K562 (cell line): ENCODE measurements around the gene GABRR3. TPM values are rescaled to one million over a fixed set of nuclear protein-coding genes. Genes with fewer than 3 reads are reported as not detected.
A peak's percentile ranks its signal among the peaks of the same experiment; 100 is the strongest.

Source experiments
- ATAC-seq: fragments of 200-7000 bp; cut with Tn5 transposase; 3 replicates; pipeline ENCODE4 v1.9.1; 2020; ENCODE audit warnings: moderate library complexity
- BruUV-seq: library from RNA; stranded (reverse); fragments of 400-500 nt; replicated peaks from 2 replicates; lab custom pipeline; 2021; lab: Mats Ljungman, UMichigan
- CTCF ChIA-PET: fragments of 300-600 bp; formaldehyde crosslinking; extraction: SDS; loops from one replicate; lab custom pipeline; 2021; ENCODE audit warnings: low intra/inter-chr PET ratio; lab: Yijun Ruan, JAX
- POLR2A ChIA-PET: fragments of 300-600, 350-650 bp; sonication (Branson Sonifier 250); formaldehyde crosslinking; extraction: SDS; loops from one replicate; lab custom pipeline; 2021; ENCODE audit warnings: antibody characterized with exemption, inconsistent platforms; lab: Yijun Ruan, JAX
- DNase-seq, 4 experiments: peaks; one replicate each; pipeline versions ENCODE4 v3.0.0 to v3.0.0-alpha.2; 2011 to 2018; ENCODE audit warnings: low spot score in 3 of 4, mixed read lengths in 3 of 4; ENCODE audit errors: extremely low read depth in 1 of 4
- FAIRE-seq: peaks from 2 replicates; lab custom pipeline; 2011; peaks lifted over from hg19 to GRCh38; lab: Jason Lieb, UNC
- H2AFZ ChIP-seq: 2 replicates; pipeline ENCODE4 v1.6.0; 2011; ENCODE audit warnings: low read depth, low read length, control low read depth, inconsistent platforms
- H3K27ac ChIP-seq: fragments of 200-600 bp; 3 replicates; pipeline ENCODE4 v1.8.0; 2011; ENCODE audit warnings: low read depth, mild to moderate bottlenecking, control low read depth, inconsistent platforms, low read length, moderate library complexity, mixed read lengths; ENCODE audit errors: extremely low read depth
- H3K27me3 ChIP-seq, 2 experiments: fragments of 300-600 bp in 1 of 2; 2 replicates in 1 of 2; 3 replicates in 1 of 2; pipeline versions ENCODE4 v1.6.0 to v1.8.0; 2011; ENCODE audit warnings: inconsistent platforms in 2 of 2, low read length in 2 of 2, mild to moderate bottlenecking in 1 of 2, mixed read lengths in 1 of 2, moderate library complexity in 1 of 2; ENCODE audit not compliant: control insufficient read depth in 2 of 2, insufficient read depth in 2 of 2
- H3K36me3 ChIP-seq: fragments of 300-600 bp; 3 replicates; pipeline ENCODE4 v1.8.0; 2011; ENCODE audit warnings: mild to moderate bottlenecking, low read length, inconsistent platforms; ENCODE audit not compliant: control insufficient read depth, insufficient read depth
- H3K4me1 ChIP-seq, 2 experiments: fragments of 200-600 bp in 1 of 2; replicated peaks in 1 of 2; 2 replicates in 1 of 2; 3 replicates in 1 of 2; pipeline versions ENCODE4 v1.5.1 to v1.8.0; 2011; ENCODE audit warnings: inconsistent platforms in 2 of 2, low read length in 2 of 2, mild to moderate bottlenecking in 1 of 2, mixed read lengths in 1 of 2, moderate library complexity in 1 of 2; ENCODE audit not compliant: control insufficient read depth in 2 of 2, insufficient read depth in 2 of 2
- H3K4me2 ChIP-seq: 2 replicates; pipeline ENCODE4 v1.6.1; 2011; ENCODE audit warnings: low read length, control low read depth, inconsistent platforms, mixed read lengths; ENCODE audit not compliant: insufficient read depth
- H3K4me3 ChIP-seq: fragments of 200-600 bp; sonication (generic), shearing (Covaris generic); 2 replicates; pipeline ENCODE4 v1.5.1; 2016; ENCODE audit warnings: control low read depth, inconsistent platforms
- H3K79me2 ChIP-seq: fragments of 200-600 bp; 3 replicates; pipeline ENCODE4 v1.8.0; 2011; ENCODE audit warnings: low read length, inconsistent platforms; ENCODE audit not compliant: control insufficient read depth, insufficient read depth
- H3K9ac ChIP-seq, 2 experiments: 2 replicates each; pipeline versions ENCODE4 v1.6.0 to v1.6.1; 2011; ENCODE audit warnings: low read depth in 2 of 2, low read length in 2 of 2, control low read depth in 1 of 2, inconsistent platforms in 1 of 2, mild to moderate bottlenecking in 1 of 2, mixed read lengths in 1 of 2; ENCODE audit not compliant: insufficient read depth in 1 of 2
- H3K9me1 ChIP-seq: one replicate; pipeline ENCODE4 v1.6.0; 2011; ENCODE audit warnings: inconsistent platforms, mild to moderate bottlenecking, low read length, moderate library complexity; ENCODE audit not compliant: control insufficient read depth, insufficient read depth
- H3K9me3 ChIP-seq: replicated peaks from 2 replicates; pipeline ENCODE4 v1.5.1; 2011; ENCODE audit warnings: low read depth, low read length, inconsistent platforms; ENCODE audit not compliant: control insufficient read depth, insufficient read depth
- H4K20me1 ChIP-seq: replicated peaks from 2 replicates; pipeline ENCODE4 v1.6.1; 2011; ENCODE audit warnings: low read length, inconsistent platforms, mixed read lengths; ENCODE audit not compliant: control insufficient read depth, insufficient read depth
- BRD4 ChIP-seq: fragments of 200-600 bp; sonication (generic); IDR thresholded peaks from 2 replicates; pipeline ENCODE4 v1.6.1; 2017; ENCODE audit warnings: inconsistent platforms
- HDAC1 ChIP-seq, 2 experiments: fragments of 450-650 bp; IDR thresholded peaks; 2 replicates each; pipeline ENCODE4 v1.6.1; 2016 to 2017; ENCODE audit warnings: inconsistent platforms in 1 of 2, mild to moderate bottlenecking in 1 of 2, moderate library complexity in 1 of 2
- ZC3H11A ChIP-seq: IDR thresholded peaks from 2 replicates; pipeline ENCODE4 v1.6.1; 2012; ENCODE audit warnings: low read depth, low read length, improper control_type of control experiment
- ZNF79 ChIP-seq: fragments of 250-450 bp; sonication (Bioruptor Pico); IDR thresholded peaks from 2 replicates; pipeline ENCODE4 v1.4.0; 2020; ENCODE audit warnings: low read depth, mild to moderate bottlenecking, moderate library complexity
- WGBS: fragments of 100-300 bp; shearing (Covaris generic); methylation state at CpG from one replicate; pipeline ENCODE4 v1.1.6; 2016; ENCODE audit warnings: low coverage, mixed read lengths; ENCODE audit not compliant: insufficient coverage; ENCODE audit errors: missing lambda C conversion rate; 5-methylcytosine and 5-hydroxymethylcytosine counted together
- in situ Hi-C: fragments of 300-500 bp; cut with MboI; formaldehyde crosslinking; loops from 4 replicates; pipeline ENCODE4 v1.15.0; 2018; ENCODE audit warnings: inconsistent platforms, mixed read lengths
- intact Hi-C: fragments of 100-400 bp; cut with micrococcal nuclease; formaldehyde crosslinking; loops from 2 replicates; pipeline ENCODE4 v1.14.2; 2022
- polyA plus RNA-seq, 8 experiments: library from polyadenylated mRNA; depleted of rRNA in 4 of 8; stranded (reverse) in 5 of 8; unstranded in 3 of 8; fragments of >200 nt; fragmentation: Nextera tagmentation in 2 of 8; fragmentation: Illumina TruSeq in 1 of 8; extraction: Ambion mirVana in 2 of 8; extraction: Trizol in 1 of 8; gene quantifications; 2 replicates each; pipeline versions ENCODE4 v1.2.1 to v1.2.3, GENCODE V29; 2011 to 2014; ENCODE audit warnings: inconsistent platforms in 1 of 8, missing spikeins in 1 of 8
- total RNA-seq, 7 experiments: library from RNA; depleted of rRNA in 6 of 7; stranded (reverse); fragments of >200 nt in 6 of 7; fragmentation: Illumina TruSeq in 2 of 7; extraction: Trizol in 2 of 7; gene quantifications; 2 replicates each; pipeline versions ENCODE4 v1.2.1 to v1.2.3, GENCODE V29; 2011 to 2021; ENCODE audit warnings: low replicate concordance in 1 of 7
- TF ChIP-seq, protein P1 (sequence below): fragments of 250-450 bp; sonication (Bioruptor Pico); IDR thresholded peaks from 2 replicates; pipeline ENCODE4 v1.5.0; 2022; ENCODE audit warnings: mild to moderate bottlenecking
- TF ChIP-seq, protein P2 (sequence below): fragments of 250-450 bp; sonication (Bioruptor Pico); IDR thresholded peaks from 2 replicates; pipeline ENCODE4 v1.4.0; 2020; ENCODE audit warnings: borderline replicate concordance
- TF ChIP-seq, protein P3 (sequence below): fragments of 250-450 bp; sonication (Bioruptor Pico); IDR thresholded peaks from 2 replicates; pipeline ENCODE4 v1.5.0; 2020; ENCODE audit warnings: mild to moderate bottlenecking

The GABRR3 gene
- total and polyA plus RNA-seq, 9 of the 15 experiments (the other 6 are each of a cell fraction or from before 2014, with no cell fraction given): not detected

DNA sequence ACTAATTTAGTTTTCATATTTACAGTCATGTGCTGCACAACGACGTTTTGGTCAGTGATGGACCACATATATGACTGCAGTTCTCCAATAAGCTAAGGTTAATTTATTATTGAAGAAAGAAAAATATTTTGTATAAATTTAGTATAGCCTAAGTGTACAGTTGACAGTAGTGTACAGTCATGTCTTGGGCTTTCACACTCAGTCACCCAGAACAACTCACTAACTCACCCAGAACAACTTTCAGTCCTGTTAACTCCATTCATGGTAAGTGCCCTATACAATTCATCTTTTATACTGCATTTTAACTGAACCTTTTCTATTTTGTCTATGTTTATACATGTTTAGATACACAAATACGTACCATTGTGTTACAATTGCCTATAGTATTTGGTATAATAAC, 3.8 kb upstream of the GABRR3 start:
- CTCF ChIA-PET: interaction anchor here (0.8 to 1.9 kb wide), 7 partner anchors 36 to 1648 kb away, joined by 3 to 13 read pairs (median 3); no protein-coding TSS in a partner anchor
- Histone ChIP-seq H3K4me3 (no peak overlapping the region), H3K27me3 (no peaks in the 10 kb centered on the region), H3K9me1 (no peaks in the 10 kb centered on the region)
- no peak for ATAC-seq
- TF ChIP-seq BRD4 (no peak), ZC3H11A (no peak), ZNF79 (CRISPR knock-in tag) (no peak), HDAC1 (IDR thresholded peaks at IDR 0.05) (no peak)
- TF ChIP-seq, protein P1, sequence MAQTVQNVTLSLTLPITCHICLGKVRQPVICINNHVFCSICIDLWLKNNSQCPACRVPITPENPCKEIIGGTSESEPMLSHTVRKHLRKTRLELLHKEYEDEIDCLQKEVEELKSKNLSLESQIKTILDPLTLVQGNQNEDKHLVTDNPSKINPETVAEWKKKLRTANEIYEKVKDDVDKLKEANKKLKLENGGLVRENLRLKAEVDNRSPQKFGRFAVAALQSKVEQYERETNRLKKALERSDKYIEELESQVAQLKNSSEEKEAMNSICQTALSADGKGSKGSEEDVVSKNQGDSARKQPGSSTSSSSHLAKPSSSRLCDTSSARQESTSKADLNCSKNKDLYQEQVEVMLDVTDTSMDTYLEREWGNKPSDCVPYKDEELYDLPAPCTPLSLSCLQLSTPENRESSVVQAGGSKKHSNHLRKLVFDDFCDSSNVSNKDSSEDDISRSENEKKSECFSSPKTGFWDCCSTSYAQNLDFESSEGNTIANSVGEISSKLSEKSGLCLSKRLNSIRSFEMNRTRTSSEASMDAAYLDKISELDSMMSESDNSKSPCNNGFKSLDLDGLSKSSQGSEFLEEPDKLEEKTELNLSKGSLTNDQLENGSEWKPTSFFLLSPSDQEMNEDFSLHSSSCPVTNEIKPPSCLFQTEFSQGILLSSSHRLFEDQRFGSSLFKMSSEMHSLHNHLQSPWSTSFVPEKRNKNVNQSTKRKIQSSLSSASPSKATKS (CRISPR knock-in tag): no peak
- TF ChIP-seq, protein P2, sequence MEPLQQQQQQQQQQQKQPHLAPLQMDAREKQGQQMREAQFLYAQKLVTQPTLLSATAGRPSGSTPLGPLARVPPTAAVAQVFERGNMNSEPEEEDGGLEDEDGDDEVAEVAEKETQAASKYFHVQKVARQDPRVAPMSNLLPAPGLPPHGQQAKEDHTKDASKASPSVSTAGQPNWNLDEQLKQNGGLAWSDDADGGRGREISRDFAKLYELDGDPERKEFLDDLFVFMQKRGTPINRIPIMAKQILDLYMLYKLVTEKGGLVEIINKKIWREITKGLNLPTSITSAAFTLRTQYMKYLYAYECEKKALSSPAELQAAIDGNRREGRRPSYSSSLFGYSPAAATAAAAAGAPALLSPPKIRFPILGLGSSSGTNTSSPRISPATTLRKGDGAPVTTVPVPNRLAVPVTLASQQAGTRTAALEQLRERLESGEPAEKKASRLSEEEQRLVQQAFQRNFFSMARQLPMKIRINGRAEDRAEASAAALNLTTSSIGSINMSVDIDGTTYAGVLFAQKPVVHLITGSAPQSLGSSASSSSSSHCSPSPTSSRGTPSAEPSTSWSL: no peak
- TF ChIP-seq, protein P3, sequence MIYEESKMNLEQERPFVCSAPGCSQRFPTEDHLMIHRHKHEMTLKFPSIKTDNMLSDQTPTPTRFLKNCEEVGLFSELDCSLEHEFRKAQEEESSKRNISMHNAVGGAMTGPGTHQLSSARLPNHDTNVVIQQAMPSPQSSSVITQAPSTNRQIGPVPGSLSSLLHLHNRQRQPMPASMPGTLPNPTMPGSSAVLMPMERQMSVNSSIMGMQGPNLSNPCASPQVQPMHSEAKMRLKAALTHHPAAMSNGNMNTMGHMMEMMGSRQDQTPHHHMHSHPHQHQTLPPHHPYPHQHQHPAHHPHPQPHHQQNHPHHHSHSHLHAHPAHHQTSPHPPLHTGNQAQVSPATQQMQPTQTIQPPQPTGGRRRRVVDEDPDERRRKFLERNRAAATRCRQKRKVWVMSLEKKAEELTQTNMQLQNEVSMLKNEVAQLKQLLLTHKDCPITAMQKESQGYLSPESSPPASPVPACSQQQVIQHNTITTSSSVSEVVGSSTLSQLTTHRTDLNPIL (CRISPR knock-in tag): no peak
- TF ChIP-seq, all 486 proteins: peak for 0
- no peaks in the 10 kb centered on the region for H3K36me3 ChIP-seq
- H3K9me3 ChIP-seq: no peaks in the 10 kb centered on the region
- no peaks in the 10 kb centered on the region for H3K79me2 ChIP-seq
- 0% methylated on average over 3 of the region's 3 CpGs for WGBS
- H3K4me1 ChIP-seq: no peaks in the 10 kb centered on the region
- intact Hi-C loops (loop anchor here (1.0 to 10.0 kb wide), 5 partner anchors 290 to 956 kb away; partner anchors contain the start of gene CPOX), in situ Hi-C loops (loop anchor here (25.0 kb wide), 1 partner anchor 773 kb away; no protein-coding TSS in a partner anchor)
- DNase-seq (no peak), FAIRE-seq (no peak)
- peak overlapping the region; percentile 10; the same call in 1 of the 2 replicates for H2AFZ ChIP-seq
- no peak overlapping the region for H3K27ac ChIP-seq
- POLR2A ChIA-PET: interaction anchor here (0.7 kb wide), 1 partner anchor 365 kb away, joined by 3 read pairs; no protein-coding TSS in a partner anchor
- no peak overlapping the region; the same call in 1 of the 2 replicates for H3K4me2 ChIP-seq
- no TSS peak for BruUV-seq
- H3K9ac ChIP-seq: no peak overlapping the region
- no peaks in the 10 kb centered on the region for H4K20me1 ChIP-seq
